Gastrocnemius medialis (tissue), 4 donors: ENCODE measurements around the gene EIF2S2.

Experiments
- POLR2A ChIP-seq, 2 donors: fragments of 450-650 bp; IDR thresholded peaks; one replicate each; pipeline ENCODE4 v1.6.1; 2017; ENCODE audit warnings: antibody characterized with exemption in 2 of 2, mild to moderate bottlenecking in 2 of 2, moderate library complexity in 2 of 2
- TF ChIP-seq, protein P1 (sequence below), 5 experiments: fragments of 450-650 bp in 3 of 5; fragments of 200-600 bp in 2 of 5; sonication (generic) in 2 of 5; IDR thresholded peaks in 4 of 5; conservative IDR thresholded peaks in 1 of 5; 1 replicate in 4 of 5; 2 replicates in 1 of 5; pipeline ENCODE4 v1.5.1; 2016 to 2019; ENCODE audit warnings: antibody characterized with exemption in 5 of 5, mild to moderate bottlenecking in 3 of 5, moderate library complexity in 3 of 5

DNA sequence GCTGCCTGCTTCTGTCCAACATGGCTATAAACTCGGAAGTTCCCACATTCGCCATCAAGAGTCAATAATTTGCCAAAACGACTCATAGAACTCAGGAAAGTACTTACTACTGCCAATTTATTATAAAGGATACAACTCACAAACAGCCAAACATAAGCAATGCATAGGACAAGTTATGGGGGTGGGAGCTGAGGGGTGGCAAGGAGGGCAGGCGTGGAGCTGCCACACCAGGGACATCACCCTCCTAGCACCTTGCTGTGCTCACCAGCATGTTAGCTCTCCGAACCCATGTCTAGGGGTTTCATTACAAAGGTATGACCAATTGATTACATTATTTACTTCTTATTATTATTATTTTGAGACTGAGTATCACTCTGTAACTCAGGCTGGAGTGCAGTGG lies 12.4 kb downstream of the EIF2S2 start:
- TF ChIP-seq, protein P1, sequence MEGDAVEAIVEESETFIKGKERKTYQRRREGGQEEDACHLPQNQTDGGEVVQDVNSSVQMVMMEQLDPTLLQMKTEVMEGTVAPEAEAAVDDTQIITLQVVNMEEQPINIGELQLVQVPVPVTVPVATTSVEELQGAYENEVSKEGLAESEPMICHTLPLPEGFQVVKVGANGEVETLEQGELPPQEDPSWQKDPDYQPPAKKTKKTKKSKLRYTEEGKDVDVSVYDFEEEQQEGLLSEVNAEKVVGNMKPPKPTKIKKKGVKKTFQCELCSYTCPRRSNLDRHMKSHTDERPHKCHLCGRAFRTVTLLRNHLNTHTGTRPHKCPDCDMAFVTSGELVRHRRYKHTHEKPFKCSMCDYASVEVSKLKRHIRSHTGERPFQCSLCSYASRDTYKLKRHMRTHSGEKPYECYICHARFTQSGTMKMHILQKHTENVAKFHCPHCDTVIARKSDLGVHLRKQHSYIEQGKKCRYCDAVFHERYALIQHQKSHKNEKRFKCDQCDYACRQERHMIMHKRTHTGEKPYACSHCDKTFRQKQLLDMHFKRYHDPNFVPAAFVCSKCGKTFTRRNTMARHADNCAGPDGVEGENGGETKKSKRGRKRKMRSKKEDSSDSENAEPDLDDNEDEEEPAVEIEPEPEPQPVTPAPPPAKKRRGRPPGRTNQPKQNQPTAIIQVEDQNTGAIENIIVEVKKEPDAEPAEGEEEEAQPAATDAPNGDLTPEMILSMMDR (IDR thresholded peaks at IDR 0.05 in 4 of 5, conservative IDR thresholded peaks at IDR 0.05 in 1 of 5) = no peak
- no peak for TF ChIP-seq POLR2A (IDR thresholded peaks at IDR 0.05)
